Cerebellar nuclear complex (tissue), 1 donor: ENCODE results near the gene ARHGEF19.

ENCODE experiments used
- DNase-seq, 2 experiments: peaks; one replicate each; lab custom pipeline; 2025; lab: John Stamatoyannopoulos, UW

Gene ARHGEF19

DNA sequence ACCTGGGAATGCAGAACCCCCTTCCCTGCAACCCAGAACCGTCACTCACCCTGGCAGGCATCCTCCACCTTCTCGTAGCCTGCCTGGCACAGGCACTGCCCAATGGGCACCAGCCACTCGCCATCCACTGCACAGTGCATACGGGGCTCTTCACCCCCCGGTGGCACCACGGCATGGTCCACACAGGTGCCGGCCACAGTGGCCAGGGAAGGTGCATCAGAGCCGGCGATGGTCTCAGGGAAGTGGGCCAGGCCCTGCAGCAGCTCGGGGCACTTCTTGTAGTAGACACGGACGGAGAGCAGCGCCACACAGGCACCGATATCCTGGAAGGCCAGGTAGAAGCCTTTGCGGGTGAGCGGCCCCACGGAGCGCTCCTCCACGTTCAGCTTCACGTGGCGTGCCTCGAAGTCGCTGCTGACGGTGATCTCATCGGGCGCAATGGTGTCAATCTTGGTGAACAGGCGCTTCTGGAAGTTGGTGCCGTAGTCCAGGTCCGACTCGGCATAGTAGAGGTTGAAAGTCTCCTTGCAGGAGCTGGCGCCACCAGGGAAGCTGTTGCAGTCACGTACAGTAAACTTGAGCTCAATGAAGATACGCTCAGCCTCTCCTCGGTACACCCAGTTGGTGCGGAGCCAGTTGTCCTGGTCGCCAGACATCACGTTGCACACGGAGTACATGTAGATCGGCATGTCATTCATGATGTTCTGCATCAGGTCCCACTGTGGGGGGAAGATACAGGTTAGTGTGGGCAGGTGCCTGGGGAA, 63.9 kb downstream of the ARHGEF19 start:
- no peak for DNase-seq
